GM12878 (cell line): ENCODE measurements around the gene PTPRN2. TPM values are rescaled to one million over a fixed set of nuclear protein-coding genes. Genes with fewer than 3 reads are reported as not detected.

ENCODE experiments used
- ATAC-seq: fragments of 200-7000 bp; cut with Tn5 transposase; 3 replicates; pipeline ENCODE4 v1.9.1; 2020; ENCODE audit warnings: mild to moderate bottlenecking, moderate library complexity
- BruUV-seq: library from RNA; stranded (reverse); fragments of 400-500 nt; replicated peaks from 2 replicates; lab custom pipeline; 2021; lab: Mats Ljungman, UMichigan
- CTCF ChIA-PET: fragments of 300-600 bp; sonication (Branson Sonifier 250); formaldehyde crosslinking; extraction: SDS; loops from one replicate; lab custom pipeline; 2021; ENCODE audit warnings: inconsistent platforms; lab: Yijun Ruan, JAX
- POLR2A ChIA-PET: fragments of 350-600 bp; formaldehyde crosslinking; extraction: SDS; loops from one replicate; lab custom pipeline; 2021; ENCODE audit warnings: inconsistent platforms; lab: Charles Lee
- RAD21 ChIA-PET: fragments of 300-600 bp; sonication (Branson Sonifier 250); formaldehyde crosslinking; loops from one replicate; lab custom pipeline; 2023; ENCODE audit warnings: antibody characterized with exemption; ENCODE audit not compliant: unreplicated experiment; lab: Charles Lee
- SMC1A ChIA-PET: fragments of 300-600 bp; sonication (Branson Sonifier 250); formaldehyde crosslinking; loops from one replicate; lab custom pipeline; 2023; ENCODE audit not compliant: unreplicated experiment, uncharacterized antibody; lab: Charles Lee
- DNase-seq: peaks from one replicate; pipeline ENCODE4 v3.0.0-alpha.2; 2011; ENCODE audit warnings: low read depth, low spot score
- FAIRE-seq: peaks from 3 replicates; lab custom pipeline; 2011; peaks lifted over from hg19 to GRCh38; lab: Jason Lieb, UNC
- H2AFZ ChIP-seq: 2 replicates; pipeline ENCODE4 v1.6.0; 2011; ENCODE audit warnings: low read depth, low read length, control low read depth; ENCODE audit not compliant: control insufficient read depth
- H3K27ac ChIP-seq: 2 replicates; pipeline ENCODE4 v1.5.1; 2011; ENCODE audit warnings: control low read depth; ENCODE audit not compliant: control insufficient read depth, insufficient read depth
- H3K27me3 ChIP-seq, 2 experiments: replicated peaks in 1 of 2; 2 replicates each; pipeline versions ENCODE4 v1.6.0 to v1.6.1; 2011; ENCODE audit warnings: low read length in 1 of 2; ENCODE audit not compliant: control insufficient read depth in 2 of 2, insufficient read depth in 2 of 2
- H3K36me3 ChIP-seq, 2 experiments: 2 replicates each; pipeline ENCODE4 v1.5.1; 2011; ENCODE audit warnings: low read length in 1 of 2; ENCODE audit not compliant: control insufficient read depth in 2 of 2, insufficient read depth in 2 of 2
- H3K4me1 ChIP-seq: 2 replicates; pipeline ENCODE4 v1.6.1; 2011; ENCODE audit warnings: mild to moderate bottlenecking, low read length, moderate library complexity, mixed read lengths; ENCODE audit not compliant: control insufficient read depth, insufficient read depth
- H3K4me2 ChIP-seq: 2 replicates; pipeline ENCODE4 v1.6.0; 2011; ENCODE audit warnings: control low read depth; ENCODE audit not compliant: control insufficient read depth, insufficient read depth
- H3K4me3 ChIP-seq: fragments of 200-600 bp; sonication (generic); 2 replicates; pipeline ENCODE4 v1.5.1; 2016
- H3K79me2 ChIP-seq: 2 replicates; pipeline ENCODE4 v1.6.0; 2011; ENCODE audit warnings: low read length; ENCODE audit not compliant: control insufficient read depth, insufficient read depth
- H3K9ac ChIP-seq: 2 replicates; pipeline ENCODE4 v1.8.0; 2011; ENCODE audit warnings: low read length, control low read depth, mixed read lengths; ENCODE audit not compliant: control insufficient read depth, insufficient read depth
- H3K9me3 ChIP-seq: replicated peaks from 3 replicates; pipeline ENCODE4 v1.5.1; 2011; ENCODE audit warnings: mild to moderate bottlenecking, low read length; ENCODE audit not compliant: control insufficient read depth, insufficient read depth
- H4K20me1 ChIP-seq: 2 replicates; pipeline ENCODE4 v1.6.0; 2011; ENCODE audit not compliant: control insufficient read depth, insufficient read depth
- CBFB ChIP-seq: IDR thresholded peaks from 2 replicates; pipeline ENCODE4 v1.6.1; 2016; ENCODE audit warnings: antibody characterized with exemption, low read depth
- CBX5 ChIP-seq: sonication (generic); IDR thresholded peaks from 2 replicates; pipeline ENCODE4 v1.6.1; 2016; ENCODE audit warnings: low read depth, moderate library complexity, mild to moderate bottlenecking, inconsistent platforms
- CHD1 ChIP-seq: IDR thresholded peaks from 2 replicates; pipeline ENCODE4 v1.6.1; 2012; ENCODE audit warnings: low read depth, low read length, improper control_type of control experiment
- EED ChIP-seq: sonication (generic); IDR thresholded peaks from 2 replicates; pipeline ENCODE4 v1.6.1; 2016; ENCODE audit warnings: antibody characterized with exemption, low read depth
- ETV6 ChIP-seq, 2 experiments: fragments of 450-650 bp in 1 of 2; IDR thresholded peaks in 1 of 2; conservative IDR thresholded peaks in 1 of 2; 2 replicates each; pipeline ENCODE4 v1.6.1; 2014; ENCODE audit warnings: antibody characterized with exemption in 1 of 2, borderline replicate concordance in 1 of 2, low read depth in 1 of 2, mild to moderate bottlenecking in 1 of 2, moderate library complexity in 1 of 2
- HCFC1 ChIP-seq: fragments of 150-350 bp; IDR thresholded peaks from 2 replicates; pipeline ENCODE4 v1.6.1; 2014; ENCODE audit warnings: low read length
- HDAC6 ChIP-seq: fragments of 200-600 bp; sonication (generic); IDR thresholded peaks from one replicate; pipeline ENCODE4 v1.8.0; 2017; ENCODE audit warnings: antibody characterized with exemption; ENCODE audit not compliant: unreplicated experiment
- HDGF ChIP-seq: fragments of 450-650 bp; IDR thresholded peaks from 2 replicates; pipeline ENCODE4 v1.6.1; 2016; ENCODE audit warnings: antibody characterized with exemption
- IKZF1 ChIP-seq: fragments of 450-650 bp; conservative IDR thresholded peaks from 2 replicates; pipeline ENCODE4 v1.6.1; 2017; ENCODE audit warnings: antibody characterized with exemption, mild to moderate bottlenecking
- MEF2B ChIP-seq: fragments of 450-650 bp; IDR thresholded peaks from 2 replicates; pipeline ENCODE4 v1.6.1; 2018; ENCODE audit warnings: mild to moderate bottlenecking, moderate library complexity; ENCODE audit not compliant: partially characterized antibody, poor library complexity, severe bottlenecking
- NFYB ChIP-seq: IDR thresholded peaks from 2 replicates; pipeline ENCODE4 v1.6.1; 2011; ENCODE audit warnings: low read depth, mild to moderate bottlenecking, low read length, improper control_type of control experiment, moderate library complexity; ENCODE audit not compliant: insufficient read depth
- SIN3A ChIP-seq: IDR thresholded peaks from 2 replicates; pipeline ENCODE4 v1.6.1; 2012; ENCODE audit warnings: low read depth, low read length, improper control_type of control experiment
- SUPT20H ChIP-seq: IDR thresholded peaks from 2 replicates; pipeline ENCODE4 v1.6.1; 2011; ENCODE audit warnings: low read depth, mild to moderate bottlenecking, low read length, moderate library complexity, borderline replicate concordance; ENCODE audit not compliant: control insufficient read depth
- TAF1 ChIP-seq: IDR thresholded peaks from 2 replicates; pipeline ENCODE4 v1.6.1; 2011; ENCODE audit warnings: mild to moderate bottlenecking, low read depth, low read length, borderline replicate concordance
- ZBED1 ChIP-seq: IDR thresholded peaks from 2 replicates; pipeline ENCODE4 v1.6.1; 2016; ENCODE audit warnings: borderline replicate concordance
- ZNF217 ChIP-seq: fragments of 450-650 bp; IDR thresholded peaks from 2 replicates; pipeline ENCODE4 v1.6.1; 2017; ENCODE audit warnings: antibody characterized with exemption, mild to moderate bottlenecking
- WGBS: methylation state at CpG from one replicate; pipeline ENCODE4 v1.1.6; 2016; ENCODE audit warnings: low lambda C conversion rate; ENCODE audit not compliant: insufficient replicate concordance, insufficient coverage; ENCODE audit errors: missing lambda C conversion rate; 5-methylcytosine and 5-hydroxymethylcytosine counted together
- in situ Hi-C: fragments of 300-500 bp; cut with MboI; formaldehyde crosslinking; loops from 9 replicates; pipeline ENCODE4 v1.14.3; 2018; ENCODE audit warnings: mixed read lengths
- intact Hi-C: fragments of 100-400 bp; cut with micrococcal nuclease; formaldehyde crosslinking; loops from one replicate; pipeline ENCODE4 v1.14.2; 2022; ENCODE audit not compliant: unreplicated experiment
- polyA plus RNA-seq, 11 experiments: library from polyadenylated mRNA; depleted of rRNA in 4 of 11; unstranded in 6 of 11; stranded (reverse) in 5 of 11; fragments of >200 nt; fragmentation: Nextera tagmentation in 4 of 11; fragmentation: Illumina TruSeq in 1 of 11; extraction: Ambion mirVana in 4 of 11; extraction: Trizol in 1 of 11; gene quantifications; 1 replicate in 1 of 11; 2 replicates in 10 of 11; pipeline versions ENCODE4 v1.2.1 to v1.2.3, GENCODE V29; 2011 to 2016; ENCODE audit warnings: inconsistent platforms in 2 of 11, missing spikeins in 2 of 11, low read depth in 1 of 11
- total RNA-seq, 4 experiments: library from RNA; depleted of rRNA in 3 of 4; stranded (reverse); fragments of >200 nt in 3 of 4; fragmentation: Illumina TruSeq in 1 of 4; extraction: Trizol in 1 of 4; gene quantifications; 2 replicates each; pipeline versions ENCODE4 v1.2.1 to v1.2.3, GENCODE V29; 2013 to 2021
- TF ChIP-seq, protein P1 (sequence below): IDR thresholded peaks from 2 replicates; pipeline ENCODE4 v1.6.1; 2011; ENCODE audit warnings: low read depth, low read length, improper control_type of control experiment, borderline replicate concordance
- TF ChIP-seq, protein P2 (sequence below): fragments of 450-650 bp; IDR thresholded peaks from 2 replicates; pipeline ENCODE4 v1.6.1; 2016; ENCODE audit warnings: mild to moderate bottlenecking

The PTPRN2 gene
- total and polyA plus RNA-seq, 10 of the 15 experiments (the other 5 are each of a cell fraction or from before 2014, with no cell fraction given) = 5.4 TPM; not detected in 9

DNA sequence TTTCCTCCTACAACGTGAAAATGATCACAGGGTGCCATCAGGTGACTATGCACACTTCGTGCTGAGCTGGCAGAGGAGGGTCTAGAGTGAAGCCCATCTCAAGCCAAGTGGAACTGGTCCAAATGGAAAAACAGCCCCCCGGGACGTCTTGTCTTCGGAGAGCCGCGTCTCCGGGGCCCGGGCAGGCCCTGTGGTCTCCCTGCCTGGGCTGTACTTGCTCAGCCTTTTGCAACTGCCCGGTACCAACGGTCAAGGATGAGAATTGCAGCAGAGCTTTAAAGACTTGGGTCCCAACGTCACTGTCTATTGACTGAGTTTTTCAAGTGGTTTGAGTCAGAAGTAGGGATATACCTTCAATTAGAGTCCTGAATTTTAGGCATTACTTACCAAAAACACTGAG is 315.5 kb downstream of the PTPRN2 start:
- Histone ChIP-seq H3K4me3 (no peak overlapping the region), H3K9me3 (no peaks in the 10 kb centered on the region; the same call in 2 of the 3 replicates), H3K9ac (no peak overlapping the region), H3K4me1 (no peaks in the 10 kb centered on the region), H3K27ac (no peak overlapping the region)
- in situ Hi-C loops = no loop called here
- WGBS = 56% methylated on average over 12 of the region's 12 CpGs
- no peak for FAIRE-seq
- RAD21 ChIA-PET = no interaction called here
- no peak for TF ChIP-seq MEF2B
- TF ChIP-seq SIN3A = no peak
- no peak for TF ChIP-seq IKZF1
- no peak for TF ChIP-seq TAF1
- TF ChIP-seq CBFB = no peak
- no peak for TF ChIP-seq NFYB
- TF ChIP-seq HDAC6 = no peak
- TF ChIP-seq, all 136 proteins: peak for 0
- no peaks in the 10 kb centered on the region for H4K20me1 ChIP-seq
- no peaks in the 10 kb centered on the region for H3K27me3 ChIP-seq
- no peak overlapping the region for H3K4me2 ChIP-seq
- ChIA-PET SMC1A (no interaction called here), CTCF (no interaction called here), POLR2A (no interaction called here)
- H3K79me2 ChIP-seq = no peaks in the 10 kb centered on the region
- intact Hi-C loops = no loop called here
- no peak overlapping the region for H2AFZ ChIP-seq
- DNase-seq (no peak), ATAC-seq (no peak)
- no peaks in the 10 kb centered on the region for H3K36me3 ChIP-seq
- BruUV-seq = no TSS peak

DNA sequence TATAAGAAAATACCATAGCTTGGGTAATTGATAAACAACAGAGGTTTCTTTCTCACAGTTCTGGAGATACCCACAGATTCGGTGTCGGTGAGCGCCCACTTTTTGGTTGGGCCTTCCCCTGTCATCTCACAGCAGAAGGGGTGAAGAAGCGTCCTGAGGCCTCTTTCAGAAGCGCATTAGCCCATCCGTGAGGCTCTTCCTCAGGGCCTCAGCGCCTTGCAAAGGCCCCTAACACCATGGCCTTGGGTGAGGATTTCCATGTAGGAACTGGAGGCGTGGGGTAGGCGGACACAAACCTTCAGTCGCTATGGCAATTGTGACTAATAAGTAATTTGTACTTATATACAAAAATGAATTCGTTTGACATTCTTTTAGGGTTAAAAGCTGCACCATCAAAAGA is 316.0 kb downstream of the PTPRN2 start:
- no peak overlapping the region for H3K4me2 ChIP-seq
- H3K79me2 ChIP-seq = no peaks in the 10 kb centered on the region
- CTCF ChIA-PET = no interaction called here
- H3K4me3 ChIP-seq = no peak overlapping the region
- H3K4me1 ChIP-seq = no peaks in the 10 kb centered on the region
- POLR2A ChIA-PET = no interaction called here
- intact Hi-C loops = no loop called here
- in situ Hi-C loops = no loop called here
- FAIRE-seq = no peak
- RAD21 ChIA-PET = no interaction called here
- H3K36me3 ChIP-seq = no peaks in the 10 kb centered on the region
- 55% methylated on average over 11 of the region's 11 CpGs for WGBS
- ATAC-seq = no peak
- H2AFZ ChIP-seq = no peak overlapping the region
- H3K9ac ChIP-seq = no peak overlapping the region
- H3K9me3 ChIP-seq = no peaks in the 10 kb centered on the region; the same call in 2 of the 3 replicates
- SMC1A ChIA-PET = no interaction called here
- H4K20me1 ChIP-seq = no peaks in the 10 kb centered on the region
- no peak overlapping the region for H3K27ac ChIP-seq
- no peaks in the 10 kb centered on the region for H3K27me3 ChIP-seq
- no peak for DNase-seq
- no TSS peak for BruUV-seq
- TF ChIP-seq ZBED1 = no peak
- TF ChIP-seq, protein P1, sequence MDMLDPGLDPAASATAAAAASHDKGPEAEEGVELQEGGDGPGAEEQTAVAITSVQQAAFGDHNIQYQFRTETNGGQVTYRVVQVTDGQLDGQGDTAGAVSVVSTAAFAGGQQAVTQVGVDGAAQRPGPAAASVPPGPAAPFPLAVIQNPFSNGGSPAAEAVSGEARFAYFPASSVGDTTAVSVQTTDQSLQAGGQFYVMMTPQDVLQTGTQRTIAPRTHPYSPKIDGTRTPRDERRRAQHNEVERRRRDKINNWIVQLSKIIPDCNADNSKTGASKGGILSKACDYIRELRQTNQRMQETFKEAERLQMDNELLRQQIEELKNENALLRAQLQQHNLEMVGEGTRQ = no peak
- TF ChIP-seq, protein P2, sequence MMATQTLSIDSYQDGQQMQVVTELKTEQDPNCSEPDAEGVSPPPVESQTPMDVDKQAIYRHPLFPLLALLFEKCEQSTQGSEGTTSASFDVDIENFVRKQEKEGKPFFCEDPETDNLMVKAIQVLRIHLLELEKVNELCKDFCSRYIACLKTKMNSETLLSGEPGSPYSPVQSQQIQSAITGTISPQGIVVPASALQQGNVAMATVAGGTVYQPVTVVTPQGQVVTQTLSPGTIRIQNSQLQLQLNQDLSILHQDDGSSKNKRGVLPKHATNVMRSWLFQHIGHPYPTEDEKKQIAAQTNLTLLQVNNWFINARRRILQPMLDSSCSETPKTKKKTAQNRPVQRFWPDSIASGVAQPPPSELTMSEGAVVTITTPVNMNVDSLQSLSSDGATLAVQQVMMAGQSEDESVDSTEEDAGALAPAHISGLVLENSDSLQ = no peak
- no peak for TF ChIP-seq SUPT20H
- TF ChIP-seq ETV6 (conservative IDR thresholded peaks at IDR 0.05 in 1 of 2, IDR thresholded peaks at IDR 0.05 in 1 of 2; ENCODE audit: borderline replicate concordance in 1 of 2, low read depth in 1 of 2) = no peak
- no peak for TF ChIP-seq CBX5
- no peak for TF ChIP-seq NFYB
- TF ChIP-seq MEF2B = no peak
- no peak for TF ChIP-seq TAF1
- TF ChIP-seq CHD1 = no peak
- no peak for TF ChIP-seq EED
- TF ChIP-seq HCFC1 = no peak
- TF ChIP-seq HDGF = no peak
- no peak for TF ChIP-seq ZNF217
